Ascending aorta (tissue), 2 donors: Measurements from ENCODE around the gene ESR1. TPM values are rescaled to one million over a fixed set of nuclear protein-coding genes. Genes with fewer than 3 reads are reported as not detected.

Experiments
- DNase-seq, 2 donors: peaks; one replicate each; pipeline ENCODE4 v3.0.0-alpha.2; 2019; ENCODE audit warnings: low spot score in 2 of 2
- H3K27ac ChIP-seq, 2 donors: fragments of 200-600 bp; sonication (generic); one replicate each; pipeline ENCODE4 v1.5.1; 2016 to 2017; ENCODE audit warnings: mild to moderate bottlenecking in 1 of 2
- H3K27me3 ChIP-seq: fragments of 200-600 bp; sonication (generic); one replicate; pipeline ENCODE4 v1.5.1; 2017
- H3K36me3 ChIP-seq, 2 donors: fragments of 200-600 bp; sonication (generic); one replicate each; pipeline ENCODE4 v1.5.1; 2016
- H3K4me1 ChIP-seq, 2 donors: fragments of 200-600 bp; sonication (generic); one replicate each; pipeline ENCODE4 v1.5.1; 2016 to 2017; ENCODE audit warnings: mild to moderate bottlenecking in 1 of 2
- H3K4me3 ChIP-seq, 2 donors: fragments of 200-600 bp; sonication (generic); one replicate each; pipeline ENCODE4 v1.5.1; 2016 to 2017; ENCODE audit warnings: mild to moderate bottlenecking in 1 of 2
- H3K9me3 ChIP-seq, 2 donors: fragments of 200-600 bp; sonication (generic); one replicate each; pipeline ENCODE4 v1.5.1; 2016
- CTCF ChIP-seq, 3 experiments: fragments of 200-600 bp in 2 of 3; fragments of 450-650 bp in 1 of 3; sonication (generic) in 2 of 3; IDR thresholded peaks; one replicate each; pipeline ENCODE4 v1.5.1; 2016 to 2019; ENCODE audit warnings: antibody characterized with exemption in 3 of 3, mild to moderate bottlenecking in 1 of 3, moderate library complexity in 1 of 3
- intact Hi-C: fragments of 100-400 bp; cut with DNase I; formaldehyde crosslinking; loops from one replicate; pipeline ENCODE4 v1.15.1; 2023
- total RNA-seq: library from RNA; depleted of rRNA; stranded (reverse); fragments of >200 nt; gene quantifications from one replicate; pipeline ENCODE4 v1.1.0, GENCODE V29; 2016

The ESR1 gene
- total RNA-seq, 1 donor from 2014 or later, result 3.0 TPM

GRCh38 chr6:152176268-152176667, 368.8 kb downstream of the ESR1 start:
- intact Hi-C loops, result no loop called here
- Histone ChIP-seq H3K36me3 (peaks cover 40 to 47% of the 10 kb centered on the region in 2 donors), H3K27ac (no peak overlapping the region), H3K27me3 (no peaks in the 10 kb centered on the region), H3K4me1 (no peaks in the 10 kb centered on the region), H3K4me3 (no peak overlapping the region), H3K9me3 (no peaks in the 10 kb centered on the region)
- no peak for TF ChIP-seq CTCF (IDR thresholded peaks at IDR 0.05)
- no peak for DNase-seq
